HEK293 (cell line): ENCODE measurements around the gene FFAR4.
A peak's percentile ranks its signal among the peaks of the same experiment; 100 is the strongest.

Experiments used
- CTCF ChIA-PET: fragments of 350-600 bp; formaldehyde crosslinking; extraction: SDS; loops from one replicate; lab custom pipeline; 2021; ENCODE audit warnings: antibody characterized with exemption; lab: Yijun Ruan, JAX
- POLR2A ChIA-PET: fragments of 300-600 bp; formaldehyde crosslinking; extraction: SDS; loops from one replicate; lab custom pipeline; 2020; ENCODE audit warnings: antibody characterized with exemption, inconsistent platforms; lab: Yijun Ruan, JAX
- H3K27ac ChIP-seq: fragments of 200-500 bp; sonication (Bioruptor generic); 2 replicates; pipeline ENCODE4 v1.5.1; 2014; ENCODE audit warnings: low read depth, low read length, control low read depth, inconsistent platforms; ENCODE audit errors: extremely low read depth
- H3K36me3 ChIP-seq, 2 experiments: fragments of 200-500 bp in 1 of 2; sonication (Bioruptor generic) in 1 of 2; 1 replicate in 1 of 2; 2 replicates in 1 of 2; pipeline ENCODE4 v1.5.1; 2014 to 2017; ENCODE audit warnings: inconsistent platforms in 2 of 2, low read length in 2 of 2; ENCODE audit not compliant: control insufficient read depth in 2 of 2, insufficient read depth in 1 of 2
- H3K4me1 ChIP-seq: fragments of 200-500 bp; sonication (Bioruptor generic); 2 replicates; pipeline ENCODE4 v1.5.1; 2014; ENCODE audit warnings: mild to moderate bottlenecking, low read length, inconsistent platforms; ENCODE audit not compliant: control insufficient read depth, insufficient read depth
- H3K4me3 ChIP-seq: 2 replicates; pipeline ENCODE4 v1.5.1; 2011; ENCODE audit warnings: low read depth, mild to moderate bottlenecking, control low read depth, low read length, moderate library complexity
- H3K9me3 ChIP-seq: fragments of 200-500 bp; sonication (Bioruptor generic); 2 replicates; pipeline ENCODE4 v1.5.1; 2014; ENCODE audit warnings: low read depth, low read length, inconsistent platforms; ENCODE audit not compliant: control insufficient read depth, insufficient read depth
- SALL2 ChIP-seq: fragments of 450-650 bp; formaldehyde crosslinking; IDR thresholded peaks from 2 replicates; pipeline ENCODE4 v1.5.0; 2017; ENCODE audit warnings: missing biosample characterization, mild to moderate bottlenecking, missing genetic modification characterization, borderline replicate concordance
- TRIM28 ChIP-seq: IDR thresholded peaks from 2 replicates; pipeline ENCODE4 v1.6.1; 2011; ENCODE audit warnings: low read length, control low read depth, borderline replicate concordance
- ZBTB10 ChIP-seq: fragments of 450-650 bp; formaldehyde crosslinking; IDR thresholded peaks from 2 replicates; pipeline ENCODE4 v1.5.1; 2016; ENCODE audit warnings: missing biosample characterization, missing genetic modification characterization
- ZNF133 ChIP-seq: fragments of 450-650 bp; formaldehyde crosslinking; IDR thresholded peaks from 2 replicates; pipeline ENCODE4 v1.5.1; 2016; ENCODE audit warnings: missing biosample characterization, missing genetic modification characterization
- ZNF175 ChIP-seq: fragments of 450-650 bp; formaldehyde crosslinking; IDR thresholded peaks from 2 replicates; pipeline ENCODE4 v1.5.1; 2016; ENCODE audit warnings: missing biosample characterization, missing genetic modification characterization
- ZNF184 ChIP-seq: fragments of 450-650 bp; IDR thresholded peaks from 2 replicates; pipeline ENCODE4 v1.5.1; 2018; ENCODE audit warnings: missing biosample characterization, mild to moderate bottlenecking, missing genetic modification characterization
- ZNF239 ChIP-seq: fragments of 450-650 bp; formaldehyde crosslinking; IDR thresholded peaks from 2 replicates; pipeline ENCODE4 v1.5.1; 2016; ENCODE audit warnings: missing biosample characterization, missing genetic modification characterization
- ZNF24 ChIP-seq: fragments of 450-650 bp; formaldehyde crosslinking; IDR thresholded peaks from 2 replicates; pipeline ENCODE4 v1.5.1; 2016; ENCODE audit warnings: missing biosample characterization, missing genetic modification characterization
- ZNF280C ChIP-seq: fragments of 450-650 bp; formaldehyde crosslinking; IDR thresholded peaks from 2 replicates; pipeline ENCODE4 v1.5.1; 2016; ENCODE audit warnings: missing biosample characterization, missing genetic modification characterization
- ZNF292 ChIP-seq: fragments of 450-650 bp; formaldehyde crosslinking; IDR thresholded peaks from 2 replicates; pipeline ENCODE4 v1.5.1; 2016; ENCODE audit warnings: low read depth, missing biosample characterization, missing genetic modification characterization, borderline replicate concordance
- ZNF600 ChIP-seq: fragments of 450-650 bp; formaldehyde crosslinking; IDR thresholded peaks from 2 replicates; pipeline ENCODE4 v1.5.1; 2016; ENCODE audit warnings: missing biosample characterization, missing genetic modification characterization
- ZNF623 ChIP-seq: fragments of 450-650 bp; formaldehyde crosslinking; IDR thresholded peaks from 2 replicates; pipeline ENCODE4 v1.5.1; 2016; ENCODE audit warnings: missing biosample characterization, missing genetic modification characterization
- ZNF626 ChIP-seq: fragments of 450-650 bp; sonication (Bioruptor Pico); formaldehyde crosslinking; IDR thresholded peaks from 2 replicates; pipeline ENCODE4 v1.5.1; 2018; ENCODE audit warnings: missing biosample characterization, missing genetic modification characterization, inconsistent platforms
- ZNF768 ChIP-seq: fragments of 450-650 bp; formaldehyde crosslinking; IDR thresholded peaks from 2 replicates; pipeline ENCODE4 v1.5.1; 2018; ENCODE audit warnings: missing biosample characterization, mild to moderate bottlenecking, missing genetic modification characterization
- ZSCAN30 ChIP-seq: fragments of 450-650 bp; IDR thresholded peaks from 2 replicates; pipeline ENCODE4 v1.5.1; 2018; ENCODE audit warnings: missing biosample characterization, mild to moderate bottlenecking, missing genetic modification characterization, moderate library complexity

FFAR4 gene

GRCh38 chr10:93577565-93577964 is 11.1 kb downstream of the FFAR4 start:
- no peak overlapping the region for H3K27ac ChIP-seq
- H3K4me1 ChIP-seq: peaks cover 6% of the 10 kb centered on the region; the same call in 1 of the 2 replicates
- no peaks in the 10 kb centered on the region for H3K9me3 ChIP-seq
- CTCF ChIA-PET: interaction anchor here (1.2 kb wide), 1 partner anchor 22 kb away, joined by 4 read pairs; no protein-coding TSS in a partner anchor
- TF ChIP-seq ZNF24 (tag by site-specific recombination) (no peak), ZNF768 (tag by site-specific recombination) (peak; percentile 67), ZSCAN30 (tag by site-specific recombination) (no peak), ZNF600 (no peak), ZNF292 (no peak), ZNF175 (tag by site-specific recombination) (no peak), ZNF280C (tag by site-specific recombination) (no peak)
- POLR2A ChIA-PET: no interaction called here
- H3K36me3 ChIP-seq: no peaks in the 10 kb centered on the region
- H3K4me3 ChIP-seq: no peak overlapping the region

GRCh38 chr10:93579089-93579488 is 12.6 kb downstream of the FFAR4 start:
- H3K27ac ChIP-seq: no peak overlapping the region
- ChIA-PET CTCF (interaction anchor here (1.6 kb wide), 1 partner anchor 24 kb away, joined by 5 read pairs; no protein-coding TSS in a partner anchor), POLR2A (no interaction called here)
- H3K4me1 ChIP-seq: no peaks in the 10 kb centered on the region
- TF ChIP-seq ZNF623 (tag by site-specific recombination) (peak; percentile 93), ZNF133 (tag by site-specific recombination) (no peak)
- H3K9me3 ChIP-seq: no peaks in the 10 kb centered on the region
- no peak overlapping the region for H3K4me3 ChIP-seq
- H3K36me3 ChIP-seq: no peaks in the 10 kb centered on the region

DNA sequence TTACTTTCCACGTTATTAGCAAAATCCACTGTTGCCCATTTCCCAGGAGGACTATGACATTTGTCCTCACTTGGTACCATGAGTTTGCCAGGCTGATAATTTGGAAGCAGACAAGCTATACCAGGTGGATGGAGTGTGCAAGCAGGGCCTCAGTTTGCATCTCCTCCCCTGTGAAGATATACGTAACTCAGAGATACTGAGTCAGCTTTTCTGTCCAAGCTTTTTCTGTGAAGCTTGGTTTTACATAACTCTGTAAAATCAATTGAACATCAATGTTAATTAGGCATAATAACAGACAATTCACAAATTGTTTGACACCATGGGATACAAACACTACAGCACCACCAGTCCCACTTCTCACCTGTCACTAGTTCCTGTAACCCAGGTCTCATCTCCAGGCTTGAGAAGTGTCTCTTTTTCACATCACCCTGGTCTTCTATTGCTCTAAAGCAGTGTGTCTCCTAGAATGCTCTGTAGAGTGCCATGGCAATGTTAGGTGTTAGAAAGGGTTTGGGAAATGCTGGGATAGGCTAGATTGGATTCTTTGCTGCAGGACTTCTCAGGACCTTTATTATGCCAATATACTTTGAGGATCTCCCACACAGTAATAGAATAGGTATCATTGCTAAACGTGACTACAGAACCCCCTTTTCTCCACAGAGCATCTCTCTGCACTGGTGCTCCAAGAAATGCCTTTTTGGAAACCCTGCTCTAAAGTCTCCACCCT is 13.7 kb downstream of the FFAR4 start:
- ChIA-PET POLR2A (no interaction called here), CTCF (interaction anchor here (1.6 kb wide), 1 partner anchor 25 kb away, joined by 5 read pairs; no protein-coding TSS in a partner anchor)
- Histone ChIP-seq H3K27ac (no peak overlapping the region), H3K4me1 (no peaks in the 10 kb centered on the region), H3K9me3 (no peaks in the 10 kb centered on the region), H3K4me3 (no peak overlapping the region), H3K36me3 (no peaks in the 10 kb centered on the region)
- TF ChIP-seq ZNF239 (tag by site-specific recombination): peak; percentile 95
- TF ChIP-seq ZNF184 (tag by site-specific recombination): peak; percentile 99
- no peak for TF ChIP-seq ZNF626 (tag by site-specific recombination)
- TF ChIP-seq ZBTB10: no peak
- TF ChIP-seq TRIM28: peak; percentile 45; the same call in 1 of the 2 replicates
- no peak for TF ChIP-seq SALL2 (tag by site-specific recombination)
